Stimulated activated CD4-positive, alpha-beta T cell treated with anti-CD3 and anti-CD28 coated beads, TNF-alpha, amount 100 ng/mL, for 1 hour (primary cell): Measurements from ENCODE around the gene MRPL1.
A peak's percentile ranks its signal among the peaks of the same experiment; 100 is the strongest.

ENCODE experiments used
- DNase-seq, 3 donors: peaks; one replicate each; pipeline ENCODE4 v3.0.0-alpha.2; 2020; ENCODE audit warnings: low read depth in 3 of 3, low spot score in 1 of 3

MRPL1 gene

GRCh38 chr4:77862478-77863216 lies at the start of gene MRPL1:
MRPL1 (plus strand) TSS chr4:77862830; CDS start chr4:77862849, 19 bp downstream.
- DNase-seq: peak; percentile 71 to 81 (median 73)

DNA sequence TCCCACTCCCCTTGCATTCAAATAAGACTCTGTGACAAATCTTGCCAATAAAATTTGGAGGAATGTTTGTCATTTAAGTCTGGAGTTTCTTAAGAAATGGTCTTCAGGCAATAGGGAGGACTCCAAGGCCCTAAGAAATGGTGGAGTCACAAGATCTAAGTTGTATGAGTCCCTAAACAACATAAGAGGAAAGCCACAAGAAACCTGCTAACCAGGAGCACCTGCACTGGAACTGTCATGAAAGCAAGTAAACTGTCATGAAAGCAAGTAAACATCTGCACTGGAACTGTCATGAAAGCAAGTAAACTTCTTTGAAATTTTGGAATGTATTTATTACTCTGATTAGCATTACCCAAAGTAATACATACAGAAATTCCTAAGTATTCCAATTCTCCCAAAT lies 47.0 kb upstream of the MRPL1 start:
- DNase-seq: no peak

GRCh38 chr4:77816546-77816945 lies 46.1 kb upstream of the MRPL1 start:
- DNase-seq: no peak

GRCh38 chr4:77817304-77818072 lies 45.1 kb upstream of the MRPL1 start:
- DNase-seq: no peak

DNA sequence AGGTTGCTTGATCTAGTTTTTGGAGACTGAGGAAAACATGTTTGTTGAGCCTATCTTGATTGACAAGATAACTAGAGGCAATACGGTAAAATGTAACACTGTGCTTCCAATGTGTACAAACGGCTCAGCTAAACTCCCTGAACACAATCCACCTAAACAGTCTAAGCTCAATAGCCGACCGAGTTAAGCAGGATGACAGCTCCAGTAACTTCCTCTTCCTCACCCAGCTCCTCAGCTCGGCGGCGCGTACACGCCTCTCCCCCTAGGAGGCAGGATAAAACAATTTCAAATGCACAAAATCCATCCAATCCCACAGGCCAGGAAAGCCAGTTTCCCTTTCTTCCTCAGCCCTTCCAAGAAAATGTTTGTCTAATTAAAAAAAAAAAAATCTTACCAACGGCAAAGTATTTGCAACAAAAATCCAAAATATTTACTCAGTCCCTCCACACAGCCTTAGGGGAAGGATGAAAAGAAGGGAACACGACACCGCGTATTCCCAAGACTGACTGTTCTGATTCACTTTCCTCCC lies 44.5 kb upstream of the MRPL1 start:
- DNase-seq: no peak

GRCh38 chr4:77818602-77819403 lies 43.8 kb upstream of the MRPL1 start, which contains the start of gene CNOT6L:
CNOT6L (minus strand) TSS chr4:77819368; CDS start chr4:77819308, 60 bp downstream.
- peak in 1 of 3 donors; percentile 32 for DNase-seq

DNA sequence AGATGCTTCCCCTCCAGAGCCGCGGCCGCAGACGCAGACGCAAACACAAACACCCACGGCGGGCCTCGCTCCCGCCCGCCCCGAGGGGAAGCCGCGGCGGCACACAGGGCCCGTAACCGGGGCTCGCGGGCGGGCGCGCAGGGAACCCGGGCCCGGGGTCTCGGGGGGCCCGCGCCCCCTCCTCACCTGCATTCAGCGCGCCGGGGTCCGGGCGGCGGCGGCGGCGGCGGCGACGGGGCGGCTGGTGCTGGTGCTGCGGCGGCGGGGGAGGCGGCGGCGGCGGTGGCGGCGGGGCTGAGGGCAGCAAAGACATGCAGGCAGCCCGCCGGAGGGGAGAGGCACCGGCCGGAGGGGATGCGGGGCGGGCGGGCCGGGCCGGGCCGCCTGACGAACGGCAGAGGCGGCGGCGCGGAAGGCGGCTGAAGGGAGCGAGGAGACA lies 43.2 kb upstream of the MRPL1 start:
- peak; percentile 68 to 71 (median 70) for DNase-seq

GRCh38 chr4:77819843-77820648 lies 42.6 kb upstream of the MRPL1 start:
- peak; percentile 85 to 93 (median 87) for DNase-seq

- no peak for DNase-seq
Measured at GRCh38 chr4:77820649-77821561, 41.7 kb upstream of the MRPL1 start.

GRCh38 chr4:77821775-77822174 lies 40.9 kb upstream of the MRPL1 start:
- DNase-seq: no peak

GRCh38 chr4:77826275-77826674 lies 36.4 kb upstream of the MRPL1 start:
- DNase-seq: no peak

GRCh38 chr4:77827343-77827742 lies 35.3 kb upstream of the MRPL1 start:
- DNase-seq: no peak

- DNase-seq: no peak
Measured at GRCh38 chr4:77833126-77833724, 29.4 kb upstream of the MRPL1 start.

- DNase-seq: no peak
Measured at GRCh38 chr4:77834403-77834802, 28.2 kb upstream of the MRPL1 start.

DNA sequence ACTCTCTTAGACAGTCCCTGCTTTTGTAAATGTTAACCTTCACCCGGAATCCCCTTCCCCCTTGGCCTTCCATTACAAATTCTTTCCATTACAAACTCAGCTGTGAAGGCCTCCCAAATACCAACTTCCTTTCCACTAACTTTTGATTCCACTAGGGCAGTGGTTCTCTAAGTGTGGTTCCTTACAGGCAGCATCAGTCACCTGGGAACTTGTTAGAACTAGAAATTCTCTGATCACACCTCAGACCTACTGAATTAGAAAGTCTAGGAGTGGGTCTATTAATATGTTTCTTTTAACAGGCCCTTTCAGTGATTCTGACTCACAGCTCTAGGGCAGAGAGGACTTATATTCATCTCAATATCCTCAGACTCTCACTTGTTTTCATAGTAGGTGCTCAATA lies 19.0 kb upstream of the MRPL1 start:
- no peak for DNase-seq

GRCh38 chr4:77844363-77844762 lies 18.3 kb upstream of the MRPL1 start:
- no peak for DNase-seq

GRCh38 chr4:77845400-77845799 lies 17.2 kb upstream of the MRPL1 start:
- DNase-seq: no peak

DNA sequence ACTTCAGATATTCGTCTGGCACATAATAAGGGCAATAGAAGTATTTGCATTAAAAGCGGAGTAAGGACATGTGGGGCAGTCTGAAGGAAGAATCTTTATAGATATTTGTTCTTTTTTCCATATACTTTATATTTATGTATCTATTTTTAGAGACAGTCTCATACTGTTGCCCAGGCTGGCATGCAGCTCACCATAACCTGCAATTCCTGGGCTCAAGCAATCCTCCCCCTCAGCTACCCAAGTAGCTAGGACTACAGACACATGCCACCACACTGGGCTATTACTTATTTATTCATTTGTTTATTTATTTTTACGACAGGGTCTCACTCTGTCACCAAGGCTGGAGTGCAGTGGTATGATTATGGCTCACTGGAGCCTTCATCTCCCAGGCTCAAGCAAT lies 16.7 kb upstream of the MRPL1 start:
- no peak for DNase-seq

- DNase-seq: no peak
Measured at GRCh38 chr4:77848508-77848907, 14.1 kb upstream of the MRPL1 start.
